HUES48 (cell line): ENCODE results near the gene FBLN2.

Source experiments
- H3K27ac ChIP-seq: one replicate; pipeline ENCODE4 v1.7.0; 2013; ENCODE audit warnings: low read depth, low read length, inconsistent platforms
- H3K27me3 ChIP-seq: 2 replicates; pipeline ENCODE4 v1.6.1; 2013; ENCODE audit warnings: mild to moderate bottlenecking, low read length; ENCODE audit not compliant: control insufficient read depth, insufficient read depth
- H3K36me3 ChIP-seq: 2 replicates; pipeline ENCODE4 v1.6.1; 2013; ENCODE audit warnings: low read length; ENCODE audit not compliant: control insufficient read depth, insufficient read depth
- H3K4me1 ChIP-seq: 2 replicates; pipeline ENCODE4 v1.6.1; 2013; ENCODE audit warnings: mild to moderate bottlenecking, low read length; ENCODE audit not compliant: control insufficient read depth, insufficient read depth
- H3K4me3 ChIP-seq: 2 replicates; pipeline ENCODE4 v1.5.1; 2013; ENCODE audit warnings: mild to moderate bottlenecking, low read depth, low read length
- H3K9ac ChIP-seq: 2 replicates; pipeline ENCODE4 v1.6.1; 2013; ENCODE audit warnings: mild to moderate bottlenecking, low read depth, low read length, moderate library complexity
- H3K9me3 ChIP-seq: 2 replicates; pipeline ENCODE4 v1.6.1; 2013; ENCODE audit warnings: low read length; ENCODE audit not compliant: control insufficient read depth, insufficient read depth

FBLN2 gene

GRCh38 chr3:13506239-13506638 lies 42.7 kb upstream of the FBLN2 start:
- H3K27me3 ChIP-seq = no peaks in the 10 kb centered on the region
- H3K9me3 ChIP-seq = no peaks in the 10 kb centered on the region
- H3K9ac ChIP-seq = no peak overlapping the region
- no peak overlapping the region for H3K4me3 ChIP-seq
- no peaks in the 10 kb centered on the region for H3K36me3 ChIP-seq
- H3K27ac ChIP-seq = no peak overlapping the region
- no peaks in the 10 kb centered on the region for H3K4me1 ChIP-seq

- no peak overlapping the region for H3K9ac ChIP-seq
- no peak overlapping the region for H3K27ac ChIP-seq
- no peaks in the 10 kb centered on the region for H3K9me3 ChIP-seq
- no peaks in the 10 kb centered on the region for H3K27me3 ChIP-seq
- no peak overlapping the region for H3K4me3 ChIP-seq
- H3K36me3 ChIP-seq = no peaks in the 10 kb centered on the region
- H3K4me1 ChIP-seq = no peaks in the 10 kb centered on the region
Observed at GRCh38 chr3:13506680-13507079, 42.2 kb upstream of the FBLN2 start.

GRCh38 chr3:13507247-13507569 lies 41.7 kb upstream of the FBLN2 start:
- no peak overlapping the region for H3K4me3 ChIP-seq
- no peaks in the 10 kb centered on the region for H3K36me3 ChIP-seq
- no peaks in the 10 kb centered on the region for H3K27me3 ChIP-seq
- no peaks in the 10 kb centered on the region for H3K9me3 ChIP-seq
- no peak overlapping the region for H3K9ac ChIP-seq
- no peak overlapping the region for H3K27ac ChIP-seq
- no peaks in the 10 kb centered on the region for H3K4me1 ChIP-seq

GRCh38 chr3:13507570-13508339 lies 41.2 kb upstream of the FBLN2 start:
- Histone ChIP-seq H3K4me1 (no peaks in the 10 kb centered on the region), H3K4me3 (no peak overlapping the region), H3K27me3 (no peaks in the 10 kb centered on the region), H3K9me3 (no peaks in the 10 kb centered on the region), H3K9ac (no peak overlapping the region), H3K27ac (no peak overlapping the region), H3K36me3 (no peaks in the 10 kb centered on the region)

GRCh38 chr3:13508496-13508895 lies 40.4 kb upstream of the FBLN2 start:
- Histone ChIP-seq H3K9me3 (no peaks in the 10 kb centered on the region), H3K4me3 (no peak overlapping the region), H3K27me3 (no peaks in the 10 kb centered on the region), H3K27ac (no peak overlapping the region), H3K9ac (no peak overlapping the region), H3K4me1 (no peaks in the 10 kb centered on the region), H3K36me3 (no peaks in the 10 kb centered on the region)

- Histone ChIP-seq H3K27me3 (no peaks in the 10 kb centered on the region), H3K9me3 (no peaks in the 10 kb centered on the region), H3K4me1 (no peaks in the 10 kb centered on the region), H3K36me3 (no peaks in the 10 kb centered on the region), H3K9ac (no peak overlapping the region), H3K27ac (no peak overlapping the region), H3K4me3 (no peak overlapping the region)
Observed at GRCh38 chr3:13509059-13509815, 39.7 kb upstream of the FBLN2 start.

GRCh38 chr3:13509816-13510192 lies 39.1 kb upstream of the FBLN2 start:
- Histone ChIP-seq H3K36me3 (no peaks in the 10 kb centered on the region), H3K4me1 (no peaks in the 10 kb centered on the region), H3K9ac (no peak overlapping the region), H3K27ac (no peak overlapping the region), H3K4me3 (no peak overlapping the region), H3K9me3 (no peaks in the 10 kb centered on the region), H3K27me3 (no peaks in the 10 kb centered on the region)

GRCh38 chr3:13512451-13512850 lies 36.5 kb upstream of the FBLN2 start:
- H3K27ac ChIP-seq = no peak overlapping the region
- no peaks in the 10 kb centered on the region for H3K36me3 ChIP-seq
- no peaks in the 10 kb centered on the region for H3K9me3 ChIP-seq
- H3K4me3 ChIP-seq = no peak overlapping the region
- no peaks in the 10 kb centered on the region for H3K4me1 ChIP-seq
- H3K9ac ChIP-seq = no peak overlapping the region
- no peaks in the 10 kb centered on the region for H3K27me3 ChIP-seq

- Histone ChIP-seq H3K9me3 (no peaks in the 10 kb centered on the region), H3K4me1 (no peaks in the 10 kb centered on the region), H3K27me3 (no peaks in the 10 kb centered on the region), H3K9ac (no peak overlapping the region), H3K36me3 (no peaks in the 10 kb centered on the region), H3K4me3 (no peak overlapping the region), H3K27ac (no peak overlapping the region)
Observed at GRCh38 chr3:13513051-13513912, 35.6 kb upstream of the FBLN2 start.

- H3K27ac ChIP-seq = no peak overlapping the region
- no peak overlapping the region for H3K9ac ChIP-seq
- H3K4me1 ChIP-seq = no peaks in the 10 kb centered on the region
Observed at GRCh38 chr3:13513913-13514517, 34.9 kb upstream of the FBLN2 start.

More at GRCh38 chr3:13513913-13514517, 34.9 kb upstream of the FBLN2 start:
- Histone ChIP-seq H3K27me3 (no peaks in the 10 kb centered on the region), H3K9me3 (no peaks in the 10 kb centered on the region), H3K4me3 (no peak overlapping the region), H3K36me3 (no peaks in the 10 kb centered on the region)
